Measurements from ENCODE around the gene INSC. TPM values are rescaled to one million over a fixed set of nuclear protein-coding genes. Genes with fewer than 3 reads are reported as not detected.

The INSC gene
- total and polyA plus RNA-seq, 2 of the 4 experiments (the other 2 are of a cell fraction), result 0.53 to 1.4 TPM

DNA sequence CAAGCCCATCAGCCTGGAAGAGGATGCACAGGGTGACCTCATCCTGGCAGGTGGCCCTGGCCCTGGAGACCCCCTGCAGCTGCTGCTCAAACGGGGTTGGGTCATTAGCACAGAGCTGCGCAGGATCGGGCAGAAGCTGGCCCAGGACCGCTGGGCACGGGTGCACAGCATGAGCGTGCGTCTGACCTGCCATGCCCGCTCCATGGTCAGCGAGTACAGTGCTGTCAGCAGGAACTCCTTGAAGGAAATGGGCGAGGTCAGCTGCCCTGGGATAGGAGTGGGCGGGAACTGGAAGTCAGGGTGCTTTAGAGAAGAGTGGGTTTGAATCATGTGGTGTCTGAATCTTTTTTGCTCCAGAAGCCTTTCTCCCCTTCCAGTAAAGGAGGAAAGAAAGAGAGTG, 61.1 kb downstream of the INSC start:
- H2BK120ac ChIP-seq (ENCODE audit: low read depth, low read length), result no peak overlapping the region
- no peak overlapping the region for H2BK5ac ChIP-seq (ENCODE audit: low read depth, low read length, poor library complexity, severe bottlenecking)
- no peak overlapping the region for H3K4me3 ChIP-seq (ENCODE audit: insufficient read depth, low read depth, low read length)
- no peak overlapping the region for H3K4ac ChIP-seq (ENCODE audit: low read depth, low read length)
- 96% methylated on average over 5 of the region's 11 CpGs; no CpG with 5 or more reads in 1 of the 2 experiments for WGBS, 2 experiments (ENCODE audit: extremely low coverage in 2 of 2, insufficient read length in 1 of 2)
- POLR2A ChIA-PET (ENCODE audit: unreplicated experiment), result no interaction called here
- H2BK15ac ChIP-seq (ENCODE audit: low read depth, low read length), result no peak overlapping the region
- H4K5ac ChIP-seq (ENCODE audit: low read depth, low read length), result no peak overlapping the region
- no peaks in the 10 kb centered on the region for H3K36me3 ChIP-seq (ENCODE audit: control insufficient read depth, insufficient read depth, low read length)
- H3K27me3 ChIP-seq (ENCODE audit: control insufficient read depth, insufficient read depth, low read length), result no peaks in the 10 kb centered on the region
- peaks cover 13% of the 10 kb centered on the region for H3K9me1 ChIP-seq (ENCODE audit: insufficient read depth, low read length)
- no peak overlapping the region for H3K14ac ChIP-seq (replicated peaks; ENCODE audit: low read depth, low read length)
- H3K56ac ChIP-seq (ENCODE audit: extremely low read depth, insufficient read depth, low read length), result no peak overlapping the region
- H2AFZ ChIP-seq (replicated peaks; ENCODE audit: low read length, poor library complexity), result peak overlapping the region; percentile 44
- no peak overlapping the region for H4K8ac ChIP-seq (ENCODE audit: low read depth in 2 of 2, low read length in 2 of 2)
- H2AK9ac ChIP-seq (replicated peaks; ENCODE audit: low read depth, low read length, poor library complexity), result peak overlapping the region; percentile 85
- no peak overlapping the region for H4K91ac ChIP-seq (ENCODE audit: insufficient read depth, low read depth, low read length)
- no TSS peak for BruUV-seq (replicated peaks)
- no peak overlapping the region for H3K9ac ChIP-seq (ENCODE audit: low read depth, low read length)
- no peak overlapping the region for H3K23ac ChIP-seq (ENCODE audit: low read depth, low read length)
- no peak overlapping the region for H2BK20ac ChIP-seq (ENCODE audit: low read depth, low read length)
- H3K4me1 ChIP-seq (ENCODE audit: control insufficient read depth, insufficient read depth, low read length), result peaks cover 9% of the 10 kb centered on the region
- intact Hi-C loops (cut with micrococcal nuclease) (no loop called here), dilution Hi-C loops (cut with HindIII; ENCODE audit: low sequenced_read_pairs, unreplicated experiment) (no loop called here), in situ Hi-C loops (cut with MboI; ENCODE audit: low sequenced_read_pairs) (no loop called here)
- no peak overlapping the region for H3K4me2 ChIP-seq (ENCODE audit: low read depth, low read length)
- no peaks in the 10 kb centered on the region for H3K79me1 ChIP-seq (ENCODE audit: low read depth in 1 of 2, low read length in 2 of 2)
- ATAC-seq (ENCODE audit: low read depth) (no peak), DNase-seq (no peak)
- H3K9me3 ChIP-seq (ENCODE audit: control insufficient read depth, insufficient read depth, low read length), result no peaks in the 10 kb centered on the region
- CTCF ChIA-PET, result no interaction called here
- H4K20me1 ChIP-seq (ENCODE audit: insufficient read depth, low read length), result no peaks in the 10 kb centered on the region
- H2AK5ac ChIP-seq (ENCODE audit: low read depth, low read length), result no peak overlapping the region
- TF ChIP-seq SMC3 (IDR thresholded peaks at IDR 0.05; ENCODE audit: low read depth, low read length), result no peak
- H3K18ac ChIP-seq (ENCODE audit: low read depth, low read length), result no peak overlapping the region
- H3K27ac ChIP-seq (ENCODE audit: insufficient read depth, low read length), result no peak overlapping the region
